HPDE6-E6E7 (cell line): Measurements from ENCODE around the gene TMEM79.
"Not testable (repeated sequence)": the region's sequence is repeated elsewhere in the genome, so short reads cannot be mapped to it uniquely, and the experiment has no call there.

Experiments used
- DNase-seq: peaks from one replicate; pipeline ENCODE4 v3.0.0; 2011; ENCODE audit warnings: missing footprints; ENCODE audit errors: extremely low spot score

TMEM79 gene

GRCh38 chr1:156303241-156303640 is 19.1 kb downstream of the TMEM79 start:
- no peak for DNase-seq

- no peak for DNase-seq
These were observed 21.1 kb downstream of the TMEM79 start for GRCh38 chr1:156305215-156305614.

DNA sequence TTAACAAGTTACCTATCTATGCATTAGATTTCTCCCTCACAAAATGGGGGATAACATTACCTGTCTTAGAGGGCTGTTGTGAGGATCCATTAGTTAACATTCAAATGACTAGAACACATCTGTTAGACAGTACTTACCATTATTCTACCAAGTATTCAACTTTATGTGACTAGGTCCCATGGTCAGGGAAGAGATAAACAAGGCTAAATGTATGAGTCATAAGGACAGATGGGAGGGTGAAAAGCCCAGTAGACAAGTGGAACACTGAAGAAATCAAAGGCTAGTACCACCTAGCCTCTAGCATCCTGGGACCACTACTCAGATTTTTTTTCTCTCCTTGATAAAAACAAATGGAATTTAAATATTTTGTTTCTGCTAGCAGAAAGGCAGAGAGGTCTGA is 24.0 kb downstream of the TMEM79 start:
- no peak for DNase-seq

GRCh38 chr1:156310962-156311361 is 26.8 kb downstream of the TMEM79 start:
- no peak for DNase-seq

GRCh38 chr1:156316909-156317308 is 32.8 kb downstream of the TMEM79 start:
- no peak for DNase-seq

GRCh38 chr1:156319664-156320063 is 35.5 kb downstream of the TMEM79 start:
- DNase-seq, result no peak

DNA sequence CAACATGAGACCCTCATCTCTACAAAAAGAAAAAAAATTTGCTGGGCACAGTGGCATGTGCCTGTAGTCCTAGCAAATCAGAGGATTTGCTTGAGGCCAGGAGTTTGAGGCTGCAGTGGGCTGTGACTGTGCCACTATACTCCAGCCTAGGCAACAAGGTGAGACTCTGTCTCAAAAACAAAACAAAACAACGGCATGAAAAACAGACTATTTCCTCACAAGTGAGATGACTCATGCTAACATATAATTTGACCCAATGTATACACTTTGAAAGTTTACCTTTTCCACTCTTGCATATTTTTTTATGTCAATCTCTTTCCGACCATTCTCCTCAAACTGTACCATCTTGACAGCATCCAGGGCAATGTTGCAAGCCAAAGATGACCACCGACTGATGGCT is 36.4 kb downstream of the TMEM79 start:
- no peak for DNase-seq

DNA sequence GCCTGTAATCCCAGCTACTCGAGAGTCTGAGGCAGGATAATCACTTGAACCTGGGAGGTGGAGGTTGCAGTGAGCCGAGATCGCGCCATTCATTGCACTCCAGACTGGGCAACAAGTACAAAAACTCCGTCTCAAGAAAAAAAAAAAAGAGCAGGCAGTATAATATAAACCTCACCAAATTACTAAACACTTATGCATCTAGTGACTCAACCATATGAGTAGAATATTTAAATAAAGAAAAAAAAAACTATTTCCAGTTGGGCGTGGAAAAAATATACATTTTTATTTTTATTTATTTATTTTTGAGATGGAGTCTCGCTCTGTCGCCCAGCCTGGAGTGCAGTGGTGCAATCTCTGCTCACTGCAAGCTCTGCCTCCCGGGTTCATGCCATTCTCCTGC is 39.1 kb downstream of the TMEM79 start:
- not testable (repeated sequence) for DNase-seq

- DNase-seq, result no peak
These were observed 52.1 kb downstream of the TMEM79 start for GRCh38 chr1:156336242-156336641.

DNA sequence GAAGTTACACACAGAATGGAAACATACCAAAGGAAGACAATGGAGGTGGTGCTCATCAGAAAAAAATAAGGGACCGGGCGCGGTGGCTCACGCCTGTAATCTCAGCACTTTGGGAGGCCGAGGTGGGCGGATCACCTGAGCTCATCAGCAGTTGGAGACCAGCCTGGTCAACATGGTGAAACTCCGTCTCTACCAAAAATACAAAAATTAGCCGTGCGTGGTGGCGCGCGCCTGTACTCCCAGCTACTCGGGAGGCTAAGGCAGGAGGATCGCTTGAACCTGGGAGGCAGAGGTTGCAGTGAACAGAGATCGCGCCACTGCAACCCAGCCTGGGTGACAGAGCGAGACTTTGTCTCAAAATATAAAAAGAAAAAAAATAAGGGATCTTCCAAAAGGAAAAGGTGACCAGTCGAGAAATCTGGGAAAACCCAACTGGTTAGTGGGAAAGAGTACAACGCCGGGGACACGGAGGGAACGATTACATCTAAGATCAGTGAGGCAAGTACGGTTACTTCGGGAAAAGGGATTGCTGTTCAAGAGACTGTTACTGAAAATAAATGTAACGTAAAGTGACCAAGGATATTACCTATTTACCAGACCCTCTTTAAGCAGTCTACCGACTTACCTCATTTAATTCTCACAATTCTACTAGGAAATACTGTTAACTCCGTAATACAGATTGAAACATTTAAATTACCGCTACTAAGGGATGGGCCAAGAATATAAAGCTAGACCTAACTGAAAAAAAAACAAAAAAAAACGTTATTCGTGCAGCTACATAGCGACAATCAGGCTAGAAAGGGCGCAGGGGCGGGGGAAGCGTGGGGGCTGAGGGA is 53.1 kb downstream of the TMEM79 start:
- no peak for DNase-seq

GRCh38 chr1:156337888-156338179 is 53.7 kb downstream of the TMEM79 start:
- no peak for DNase-seq

DNA sequence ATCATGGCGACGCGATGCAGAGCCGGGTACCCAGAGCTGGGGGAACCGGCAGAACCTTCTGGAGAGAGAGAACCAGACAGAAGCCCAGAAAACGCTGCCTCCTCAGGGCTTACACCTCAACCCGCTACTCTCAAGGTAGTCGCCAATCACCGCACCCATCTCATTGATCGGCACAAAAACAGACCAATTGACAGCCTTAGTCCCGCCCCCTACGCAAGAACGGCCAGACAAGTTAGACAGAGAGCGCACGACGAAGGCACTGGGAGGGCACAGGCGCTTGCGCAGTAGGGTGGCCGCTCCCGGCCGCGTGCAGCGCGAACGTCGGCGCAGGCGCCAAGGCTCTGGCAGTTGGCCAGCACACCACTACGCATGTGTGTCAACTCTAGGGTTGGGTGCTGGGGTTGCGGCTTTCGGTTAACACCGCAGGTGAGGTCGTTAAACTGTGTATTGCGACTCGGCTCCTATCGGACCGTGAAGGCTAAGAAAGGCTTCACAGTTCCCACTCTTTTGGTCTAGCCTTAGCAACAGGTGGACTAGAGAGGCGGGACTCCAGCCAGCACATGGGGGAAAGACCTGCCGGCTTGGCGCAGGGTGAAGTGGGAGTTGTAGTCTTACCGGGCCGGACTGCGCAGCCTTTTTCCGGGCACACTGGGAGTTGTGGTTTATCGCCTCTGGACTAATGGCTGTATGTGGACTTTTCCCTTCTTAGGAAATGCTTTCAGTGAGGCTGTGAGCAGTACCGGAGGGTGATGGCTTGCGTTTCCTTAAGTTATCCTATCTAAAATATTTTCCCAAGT is 54.3 kb downstream of the TMEM79 start, which contains the start of the genes CCT3 and TSACC:
CCT3 (minus strand) TSS at position 113 of the 797 bp plus-strand sequence; CDS start at position 5, 108 bp downstream.
TSACC (plus strand) TSS at position 347 of the 797 bp plus-strand sequence. CDS start 1,232 bp downstream, outside the sequence.
- DNase-seq, result peak; percentile 98
